ENCODE data around the gene CYP2R1. TPM values are rescaled to one million over a fixed set of nuclear protein-coding genes. Genes with fewer than 3 reads are reported as not detected.

Gene CYP2R1
- polyA plus RNA-seq, 1 donor from 2014 or later = 67.0 TPM

DNA sequence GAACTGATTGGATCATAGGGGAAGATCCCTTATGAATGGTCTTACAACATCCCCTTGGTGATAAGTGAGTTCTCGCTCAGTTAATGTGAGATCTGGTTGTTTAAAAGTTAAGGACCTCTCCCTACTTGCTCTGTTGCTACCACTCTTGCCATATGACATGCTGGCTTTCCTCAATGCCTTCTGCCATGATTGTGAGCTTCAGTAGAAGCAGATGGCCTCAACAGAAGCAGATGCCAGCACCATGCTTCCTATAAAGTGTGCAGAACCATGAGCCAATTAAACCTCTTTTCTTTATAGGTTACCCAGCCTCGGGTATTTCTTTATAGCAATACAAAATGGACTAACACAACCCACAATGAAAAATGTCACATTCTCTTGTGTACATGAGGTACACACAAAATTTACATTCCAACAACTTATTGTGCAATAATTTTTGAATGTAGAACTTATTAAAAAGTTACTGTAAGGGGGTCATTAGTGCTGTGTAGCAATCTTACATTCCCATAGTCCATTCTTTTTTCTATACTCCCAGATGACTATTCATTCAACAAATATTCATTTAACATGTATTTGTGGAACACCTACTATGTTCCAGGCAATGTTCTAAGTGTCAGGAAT, 10.3 kb downstream of the CYP2R1 start:
- Histone ChIP-seq H3K27me3 (ENCODE audit: insufficient read depth, low read depth, low read length) (no peaks in the 10 kb centered on the region), H3K27ac (ENCODE audit: low read length) (no peak overlapping the region), H3K79me2 (replicated peaks; ENCODE audit: insufficient read depth, low read length) (no peaks in the 10 kb centered on the region), H3F3A (ENCODE audit: insufficient read depth, low read length, poor library complexity, severe bottlenecking) (no peaks in the 10 kb centered on the region), H3K4me3 (ENCODE audit: low read length) (no peak overlapping the region), H3K9me3 (ENCODE audit: low read length) (no peaks in the 10 kb centered on the region), H3K4me2 (ENCODE audit: low read length) (no peak overlapping the region), H3K36me3 (ENCODE audit: insufficient read depth, low read length) (peaks cover 13% of the 10 kb centered on the region), H4K20me1 (ENCODE audit: insufficient read depth) (no peaks in the 10 kb centered on the region), H2AFZ (ENCODE audit: low read depth, low read length) (no peak overlapping the region), H3K9ac (ENCODE audit: low read length) (no peak overlapping the region), H3K9me2 (ENCODE audit: insufficient read depth, low read length) (no peaks in the 10 kb centered on the region)
- no peak for TF ChIP-seq TAF1 (IDR thresholded peaks at IDR 0.05; ENCODE audit: low read depth)
- TF ChIP-seq, protein P1, sequence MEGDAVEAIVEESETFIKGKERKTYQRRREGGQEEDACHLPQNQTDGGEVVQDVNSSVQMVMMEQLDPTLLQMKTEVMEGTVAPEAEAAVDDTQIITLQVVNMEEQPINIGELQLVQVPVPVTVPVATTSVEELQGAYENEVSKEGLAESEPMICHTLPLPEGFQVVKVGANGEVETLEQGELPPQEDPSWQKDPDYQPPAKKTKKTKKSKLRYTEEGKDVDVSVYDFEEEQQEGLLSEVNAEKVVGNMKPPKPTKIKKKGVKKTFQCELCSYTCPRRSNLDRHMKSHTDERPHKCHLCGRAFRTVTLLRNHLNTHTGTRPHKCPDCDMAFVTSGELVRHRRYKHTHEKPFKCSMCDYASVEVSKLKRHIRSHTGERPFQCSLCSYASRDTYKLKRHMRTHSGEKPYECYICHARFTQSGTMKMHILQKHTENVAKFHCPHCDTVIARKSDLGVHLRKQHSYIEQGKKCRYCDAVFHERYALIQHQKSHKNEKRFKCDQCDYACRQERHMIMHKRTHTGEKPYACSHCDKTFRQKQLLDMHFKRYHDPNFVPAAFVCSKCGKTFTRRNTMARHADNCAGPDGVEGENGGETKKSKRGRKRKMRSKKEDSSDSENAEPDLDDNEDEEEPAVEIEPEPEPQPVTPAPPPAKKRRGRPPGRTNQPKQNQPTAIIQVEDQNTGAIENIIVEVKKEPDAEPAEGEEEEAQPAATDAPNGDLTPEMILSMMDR (IDR thresholded peaks at IDR 0.05; ENCODE audit: poor library complexity, severe bottlenecking) = no peak
- TF ChIP-seq RAD21 (conservative IDR thresholded peaks at IDR 0.05) = no peak
- TF ChIP-seq POLR2AphosphoS5 (IDR thresholded peaks at IDR 0.05) = no peak
- TF ChIP-seq, protein P2, sequence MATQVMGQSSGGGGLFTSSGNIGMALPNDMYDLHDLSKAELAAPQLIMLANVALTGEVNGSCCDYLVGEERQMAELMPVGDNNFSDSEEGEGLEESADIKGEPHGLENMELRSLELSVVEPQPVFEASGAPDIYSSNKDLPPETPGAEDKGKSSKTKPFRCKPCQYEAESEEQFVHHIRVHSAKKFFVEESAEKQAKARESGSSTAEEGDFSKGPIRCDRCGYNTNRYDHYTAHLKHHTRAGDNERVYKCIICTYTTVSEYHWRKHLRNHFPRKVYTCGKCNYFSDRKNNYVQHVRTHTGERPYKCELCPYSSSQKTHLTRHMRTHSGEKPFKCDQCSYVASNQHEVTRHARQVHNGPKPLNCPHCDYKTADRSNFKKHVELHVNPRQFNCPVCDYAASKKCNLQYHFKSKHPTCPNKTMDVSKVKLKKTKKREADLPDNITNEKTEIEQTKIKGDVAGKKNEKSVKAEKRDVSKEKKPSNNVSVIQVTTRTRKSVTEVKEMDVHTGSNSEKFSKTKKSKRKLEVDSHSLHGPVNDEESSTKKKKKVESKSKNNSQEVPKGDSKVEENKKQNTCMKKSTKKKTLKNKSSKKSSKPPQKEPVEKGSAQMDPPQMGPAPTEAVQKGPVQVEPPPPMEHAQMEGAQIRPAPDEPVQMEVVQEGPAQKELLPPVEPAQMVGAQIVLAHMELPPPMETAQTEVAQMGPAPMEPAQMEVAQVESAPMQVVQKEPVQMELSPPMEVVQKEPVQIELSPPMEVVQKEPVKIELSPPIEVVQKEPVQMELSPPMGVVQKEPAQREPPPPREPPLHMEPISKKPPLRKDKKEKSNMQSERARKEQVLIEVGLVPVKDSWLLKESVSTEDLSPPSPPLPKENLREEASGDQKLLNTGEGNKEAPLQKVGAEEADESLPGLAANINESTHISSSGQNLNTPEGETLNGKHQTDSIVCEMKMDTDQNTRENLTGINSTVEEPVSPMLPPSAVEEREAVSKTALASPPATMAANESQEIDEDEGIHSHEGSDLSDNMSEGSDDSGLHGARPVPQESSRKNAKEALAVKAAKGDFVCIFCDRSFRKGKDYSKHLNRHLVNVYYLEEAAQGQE (IDR thresholded peaks at IDR 0.05; ENCODE audit: borderline replicate concordance) = no peak
- no peak for TF ChIP-seq EP300 (conservative IDR thresholded peaks at IDR 0.05; ENCODE audit: poor library complexity, severe bottlenecking)
- no peak for TF ChIP-seq SMC3 (conservative IDR thresholded peaks at IDR 0.05; ENCODE audit: poor library complexity)
- TF ChIP-seq MXI1 (conservative IDR thresholded peaks at IDR 0.05; ENCODE audit: poor library complexity, severe bottlenecking) = no peak

DNA sequence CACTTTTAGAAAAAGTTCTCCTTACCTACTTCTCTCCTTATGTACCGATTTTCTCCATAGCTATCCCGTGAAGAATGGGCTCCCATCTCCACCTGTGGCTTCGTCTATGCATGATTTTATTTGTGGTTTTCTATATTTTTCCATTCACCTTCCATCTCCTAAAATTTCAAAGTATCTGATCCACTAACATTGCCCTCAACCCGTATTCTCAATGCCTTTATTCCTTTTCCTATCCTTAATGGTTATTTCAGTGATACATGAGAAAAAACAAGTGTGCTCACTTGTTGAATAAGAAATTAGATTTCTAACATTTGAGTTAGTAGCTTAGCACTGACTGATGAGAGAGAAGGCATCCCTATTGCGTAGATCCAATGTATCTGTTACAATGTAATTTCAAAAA, 16.9 kb downstream of the CYP2R1 start:
- Histone ChIP-seq H2AFZ (ENCODE audit: low read depth, low read length) (no peak overlapping the region), H3K4me3 (ENCODE audit: low read length) (no peak overlapping the region), H3K27me3 (ENCODE audit: insufficient read depth, low read depth, low read length) (no peaks in the 10 kb centered on the region), H3K79me2 (replicated peaks; ENCODE audit: insufficient read depth, low read length) (no peaks in the 10 kb centered on the region), H3F3A (ENCODE audit: insufficient read depth, low read length, poor library complexity, severe bottlenecking) (no peaks in the 10 kb centered on the region), H3K4me2 (ENCODE audit: low read length) (no peak overlapping the region), H3K9ac (ENCODE audit: low read length) (no peak overlapping the region), H3K9me3 (ENCODE audit: low read length) (no peaks in the 10 kb centered on the region), H3K36me3 (ENCODE audit: insufficient read depth, low read length) (peaks cover 8% of the 10 kb centered on the region), H3K27ac (ENCODE audit: low read length) (no peak overlapping the region), H3K9me2 (ENCODE audit: insufficient read depth, low read length) (no peaks in the 10 kb centered on the region), H4K20me1 (ENCODE audit: insufficient read depth) (no peaks in the 10 kb centered on the region)
- TF ChIP-seq, protein P1 (IDR thresholded peaks at IDR 0.05; ENCODE audit: poor library complexity, severe bottlenecking) = no peak
